Ovary (tissue), 3 donors: Measurements from ENCODE around the gene SRGAP3.

Experiments
- CTCF ChIP-seq, 3 donors: fragments of 450-650 bp in 2 of 3; fragments of 200-600 bp in 1 of 3; IDR thresholded peaks; one replicate each; pipeline versions ENCODE4 v1.5.1 to v1.8.0; 2016 to 2022; ENCODE audit warnings: antibody characterized with exemption in 3 of 3, mild to moderate bottlenecking in 1 of 3
- EP300 ChIP-seq: sonication (generic); formaldehyde crosslinking; IDR thresholded peaks from one replicate; pipeline ENCODE4 v1.6.1; 2017; ENCODE audit warnings: antibody characterized with exemption
- donor health status: DM: no; HTN: no; CAD: no.

GRCh38 chr3:8983026-8983425, 266.4 kb downstream of the SRGAP3 start:
- TF ChIP-seq CTCF (IDR thresholded peaks at IDR 0.05), result no peak
- no peak for TF ChIP-seq EP300
